LoVo (cell line): ENCODE measurements around the gene UNCX.

Experiments
- DNase-seq: peaks from one replicate; pipeline ENCODE4 v3.0.0-alpha.2; 2016; ENCODE audit warnings: low spot score

UNCX gene

DNA sequence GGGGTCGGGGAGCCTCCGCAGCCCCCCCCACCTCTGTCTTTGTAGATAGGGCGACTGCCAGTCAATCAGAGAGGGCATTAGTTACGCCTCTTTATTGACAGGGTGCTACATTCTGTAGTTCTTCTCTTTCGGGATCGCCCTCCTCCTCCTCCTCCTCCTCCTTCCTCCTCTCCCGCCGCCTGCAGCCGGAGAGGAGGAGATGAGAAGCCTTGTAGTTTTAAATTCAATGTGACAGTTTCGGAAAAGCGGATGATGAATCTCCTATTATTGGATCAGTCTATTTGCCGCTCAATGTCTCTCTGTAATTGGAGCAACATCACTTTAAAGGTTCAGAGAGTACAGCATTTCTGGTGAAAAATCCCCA is 587 bp upstream of the UNCX start:
- no peak for DNase-seq

DNA sequence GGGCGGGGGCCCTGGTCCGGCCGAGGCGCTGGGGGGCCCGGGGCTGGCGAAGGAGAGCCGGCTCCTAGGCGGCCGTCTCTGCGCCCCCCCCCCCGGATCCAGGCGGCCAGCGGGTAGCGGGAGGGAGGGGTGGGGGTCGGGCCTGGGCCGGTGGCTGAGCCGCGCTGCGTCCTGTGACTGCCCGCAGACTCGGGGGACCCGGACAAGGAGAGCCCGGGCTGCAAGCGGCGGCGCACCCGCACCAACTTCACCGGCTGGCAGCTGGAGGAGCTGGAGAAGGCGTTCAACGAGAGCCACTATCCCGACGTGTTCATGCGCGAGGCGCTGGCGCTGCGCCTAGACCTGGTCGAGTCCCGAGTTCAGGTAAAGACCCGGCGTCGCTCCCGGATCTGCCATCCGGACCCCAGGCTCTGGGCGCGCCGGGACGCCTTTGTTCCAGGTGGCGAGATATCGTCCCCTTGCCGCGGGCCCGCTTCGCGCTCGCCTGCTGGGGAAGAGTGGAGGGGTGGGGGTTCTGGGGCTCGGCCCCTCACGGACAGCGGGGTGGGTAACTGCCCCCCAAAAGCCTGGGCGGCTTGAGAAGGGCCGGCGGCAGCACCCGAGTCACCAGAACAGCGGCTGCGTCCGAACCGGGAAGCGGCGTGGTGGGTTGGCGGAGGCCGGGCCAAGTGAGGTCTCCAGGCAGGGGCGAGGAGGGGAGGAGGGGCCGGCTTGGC is 819 bp downstream of the UNCX start:
- DNase-seq, result no peak

DNA sequence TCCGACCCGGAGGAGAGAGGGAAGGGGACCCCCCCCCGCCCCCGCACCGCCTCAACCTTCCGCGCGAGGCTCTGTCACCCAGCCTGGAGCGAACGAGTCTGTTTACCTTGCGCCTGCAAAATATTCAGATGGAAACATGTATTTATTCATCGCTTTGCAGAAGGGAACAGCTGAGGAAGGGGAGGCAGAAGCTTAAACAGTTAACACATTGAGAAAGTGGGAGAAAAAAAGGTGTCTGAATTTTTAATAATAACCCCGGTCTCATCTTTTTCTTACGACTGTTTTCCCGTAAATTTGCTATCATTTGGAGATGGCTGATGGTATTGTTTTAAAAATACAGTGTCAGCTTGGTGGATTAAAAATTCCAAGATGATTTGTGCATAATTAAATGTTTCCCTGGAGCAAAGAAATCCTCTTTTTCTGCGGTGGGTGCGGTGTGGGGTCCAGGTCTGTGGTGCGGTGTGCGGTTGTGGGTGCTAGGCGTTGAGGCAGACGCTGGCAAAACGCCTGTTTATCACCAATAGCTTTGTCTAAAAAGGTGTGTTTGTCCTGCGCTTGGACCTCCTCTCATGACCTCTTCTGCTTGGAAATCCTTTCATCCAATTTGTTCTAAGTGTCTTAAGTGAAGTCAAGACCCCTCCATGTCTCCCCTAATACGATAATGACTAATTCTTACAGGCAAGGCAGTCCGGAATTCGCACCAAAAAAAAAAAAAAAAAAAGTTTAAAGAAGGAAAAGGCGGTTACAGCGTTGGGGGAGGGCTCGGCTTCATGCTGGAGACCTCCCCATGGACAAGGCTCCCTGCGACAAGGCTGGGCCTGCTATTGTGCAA is 1.6 kb downstream of the UNCX start:
- no peak for DNase-seq

DNA sequence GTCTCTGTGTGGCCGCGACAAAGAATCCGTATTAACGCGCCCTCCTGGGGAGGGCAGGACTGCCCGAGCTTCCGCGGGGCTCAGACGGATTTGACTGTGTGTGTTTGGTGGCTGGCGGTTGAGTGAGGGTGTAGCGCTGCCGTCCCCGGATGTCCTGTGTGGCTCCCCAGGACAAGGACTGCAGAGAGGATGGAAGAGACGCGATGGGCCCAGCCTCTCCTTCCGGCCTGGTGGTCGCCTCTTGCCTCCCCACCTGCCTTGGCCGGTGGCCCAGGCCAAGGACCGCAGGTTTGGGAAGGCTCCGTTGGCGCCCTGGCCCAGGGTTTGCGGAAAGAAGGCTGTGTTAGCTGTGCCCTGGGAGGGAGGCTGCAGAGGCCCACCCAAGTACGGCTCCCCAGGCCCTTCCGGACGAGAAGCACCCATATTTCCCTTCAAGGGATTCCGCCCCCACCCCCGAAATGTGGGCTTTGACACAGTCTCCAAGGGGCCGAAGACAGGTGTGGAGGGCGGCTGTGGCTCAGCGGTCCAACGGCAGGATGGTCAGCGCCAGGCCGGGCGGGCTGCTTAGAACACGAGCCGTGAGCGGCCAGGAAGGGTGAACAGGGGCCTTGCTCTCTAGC is 2.3 kb downstream of the UNCX start:
- DNase-seq, result no peak

DNA sequence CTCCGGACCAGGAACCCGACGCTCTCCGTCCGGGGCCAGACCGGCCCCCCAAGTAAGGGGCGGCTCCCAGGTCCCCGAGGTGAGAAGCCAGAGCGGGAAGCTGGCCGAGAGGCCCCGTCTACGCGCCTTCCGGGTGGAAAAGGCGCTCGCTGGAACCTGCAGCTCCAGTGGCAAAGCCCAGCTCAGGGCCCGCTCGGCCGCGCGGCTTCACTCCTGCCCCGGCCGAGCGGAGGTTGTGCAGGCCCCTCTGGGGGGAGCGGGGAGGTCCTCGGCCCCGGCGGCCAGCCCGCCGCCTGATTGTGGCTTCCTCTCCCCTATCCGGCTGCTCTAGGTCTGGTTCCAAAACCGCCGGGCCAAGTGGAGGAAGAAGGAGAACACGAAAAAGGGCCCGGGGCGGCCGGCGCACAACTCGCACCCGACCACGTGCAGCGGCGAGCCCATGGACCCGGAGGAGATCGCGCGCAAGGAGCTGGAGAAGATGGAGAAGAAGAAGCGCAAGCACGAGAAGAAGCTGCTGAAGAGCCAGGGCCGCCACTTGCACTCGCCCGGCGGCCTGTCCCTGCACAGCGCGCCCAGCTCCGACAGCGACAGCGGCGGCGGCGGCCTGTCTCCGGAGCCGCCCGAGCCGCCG is 2.9 kb downstream of the UNCX start:
- no peak for DNase-seq

DNA sequence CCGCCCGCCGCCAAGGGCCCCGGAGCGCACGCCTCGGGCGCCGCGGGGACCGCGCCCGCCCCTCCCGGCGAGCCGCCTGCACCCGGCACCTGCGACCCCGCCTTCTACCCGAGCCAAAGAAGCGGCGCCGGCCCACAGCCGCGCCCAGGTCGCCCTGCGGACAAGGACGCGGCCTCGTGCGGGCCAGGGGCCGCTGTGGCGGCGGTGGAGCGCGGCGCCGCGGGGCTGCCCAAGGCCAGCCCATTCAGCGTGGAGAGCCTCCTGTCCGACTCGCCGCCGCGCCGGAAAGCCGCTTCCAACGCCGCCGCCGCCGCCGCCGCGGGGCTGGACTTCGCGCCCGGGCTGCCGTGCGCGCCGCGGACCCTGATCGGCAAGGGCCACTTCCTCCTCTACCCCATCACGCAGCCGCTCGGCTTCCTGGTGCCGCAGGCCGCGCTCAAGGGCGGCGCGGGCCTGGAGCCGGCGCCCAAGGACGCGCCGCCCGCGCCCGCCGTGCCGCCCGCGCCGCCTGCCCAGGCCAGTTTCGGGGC is 3.5 kb downstream of the UNCX start:
- DNase-seq, result no peak

DNA sequence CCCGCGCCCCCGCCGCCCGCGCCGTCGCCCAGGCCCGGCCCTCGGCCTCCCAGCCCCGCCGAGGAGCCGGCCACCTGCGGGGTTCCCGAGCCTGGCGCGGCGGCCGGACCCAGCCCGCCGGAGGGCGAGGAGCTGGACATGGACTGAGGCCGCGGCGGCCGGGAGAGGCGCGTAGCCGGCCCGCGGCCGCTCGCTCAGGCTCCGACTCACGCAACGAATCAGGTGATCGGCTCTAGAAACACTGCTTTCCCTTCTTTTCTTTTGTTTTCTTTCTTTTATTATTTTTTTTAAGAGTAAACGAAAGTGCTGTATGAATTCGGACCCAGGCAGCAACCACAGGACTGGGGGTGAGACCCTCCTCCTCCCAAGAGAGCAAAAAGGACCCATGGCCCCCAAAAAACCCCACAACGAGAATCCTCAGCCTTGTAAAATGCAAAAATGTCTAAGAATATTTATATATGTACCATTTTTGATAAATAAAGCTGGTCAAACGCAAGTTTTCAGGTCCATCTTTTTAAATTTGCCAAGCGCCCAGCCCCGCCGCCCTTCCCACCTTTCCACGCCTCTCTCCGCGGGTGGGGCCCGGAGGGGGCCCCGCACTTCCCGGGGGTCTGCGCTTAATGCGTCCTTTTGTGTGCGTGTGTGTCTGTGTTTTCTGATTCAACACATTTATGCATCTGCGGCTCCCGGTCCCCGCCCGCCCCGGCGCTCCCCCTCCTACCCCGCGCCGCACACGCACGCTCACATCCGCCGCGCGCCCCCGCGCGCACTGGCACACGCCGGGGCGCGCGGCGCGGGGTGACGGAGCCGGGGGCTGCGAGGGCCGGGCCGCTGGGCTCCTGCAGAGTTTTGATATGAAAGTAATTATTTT is 4.4 kb downstream of the UNCX start:
- DNase-seq, result no peak

DNA sequence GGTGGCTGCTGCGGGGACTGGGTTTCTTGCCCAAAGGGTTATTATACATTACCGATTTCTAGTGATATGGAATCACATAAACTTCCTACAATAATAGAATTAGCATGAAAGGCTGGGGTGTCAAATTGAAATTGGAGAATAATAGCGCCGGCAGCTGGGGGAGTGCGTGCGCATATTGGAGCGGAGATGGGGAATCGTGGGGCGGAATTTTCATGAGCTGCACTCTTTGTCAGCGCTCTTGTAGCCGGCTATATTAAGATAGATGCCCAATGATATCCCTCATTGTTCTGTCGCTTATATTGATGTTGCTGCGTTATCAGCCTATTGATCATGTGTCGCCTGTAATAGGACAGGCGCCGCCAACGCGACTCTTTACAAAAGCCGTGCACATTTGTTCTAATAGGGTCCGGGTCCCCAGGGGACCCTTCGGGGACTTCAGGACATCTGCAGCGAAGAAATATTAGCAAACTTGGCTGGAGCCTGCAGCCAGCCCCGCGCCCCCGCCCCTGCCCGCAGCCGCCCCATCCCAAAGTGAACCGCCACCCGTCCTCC is 5.1 kb downstream of the UNCX start:
- no peak for DNase-seq

DNA sequence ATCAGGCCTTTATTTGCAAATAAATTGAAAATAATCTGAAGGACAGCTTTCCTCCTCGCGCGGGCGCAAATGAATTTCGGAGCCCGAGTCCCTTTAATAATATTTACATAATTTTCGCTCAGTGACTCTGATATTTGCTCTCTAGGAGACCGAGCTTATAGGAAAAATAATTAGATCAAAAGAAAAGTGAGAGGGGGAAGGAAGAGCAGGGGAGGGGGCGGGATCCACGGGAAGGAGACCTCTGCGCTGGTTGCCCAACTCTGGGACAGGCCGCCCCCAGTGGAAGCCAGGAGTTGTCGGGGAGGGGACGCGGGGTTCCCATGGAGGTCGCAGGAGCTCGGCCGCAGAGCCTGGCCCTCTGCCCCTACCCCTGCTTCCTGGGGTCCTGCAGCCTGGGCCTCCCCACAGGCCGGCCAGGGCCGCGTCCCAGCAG is 5.8 kb downstream of the UNCX start:
- no peak for DNase-seq

DNA sequence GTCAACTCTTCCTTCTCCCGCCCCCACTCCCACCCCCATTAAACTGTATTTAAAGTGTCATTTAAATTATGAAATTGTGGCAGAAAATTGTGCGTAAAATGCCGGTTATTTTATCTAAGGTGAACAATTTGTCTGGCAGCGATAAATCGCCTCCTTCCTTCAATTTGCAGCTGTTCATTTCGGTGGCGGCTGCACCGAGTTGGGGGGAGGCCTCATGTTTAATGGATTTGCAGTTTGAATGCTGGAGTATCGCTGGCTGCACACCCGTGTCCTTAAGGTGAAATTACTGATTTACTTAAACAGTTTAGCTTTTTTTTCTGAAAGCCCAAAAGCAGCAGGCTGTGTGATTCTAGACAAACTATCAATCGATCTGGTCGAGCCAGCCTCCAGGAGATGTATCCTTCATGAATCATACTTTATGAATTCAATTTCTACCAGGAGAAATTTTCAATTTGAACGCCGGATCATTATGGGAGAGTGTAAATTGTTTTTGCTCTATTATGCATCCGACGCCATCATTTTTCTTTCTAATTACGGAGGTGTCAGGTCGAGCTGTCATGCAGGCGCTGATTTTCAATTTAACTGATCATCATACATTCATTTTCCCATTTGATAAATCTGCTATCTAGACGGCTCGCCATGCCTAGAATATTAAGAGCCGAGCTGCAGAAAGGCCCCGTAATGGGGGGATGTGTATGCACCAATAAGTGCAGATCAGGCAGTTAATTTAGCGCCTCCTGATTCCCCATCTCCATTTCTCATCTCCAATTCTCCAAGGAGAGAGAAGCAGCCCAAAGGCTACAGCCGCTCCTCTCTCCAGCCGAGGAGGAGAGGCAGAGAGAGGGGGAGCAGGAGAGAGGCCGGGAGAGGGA is 6.5 kb downstream of the UNCX start:
- no peak for DNase-seq

DNA sequence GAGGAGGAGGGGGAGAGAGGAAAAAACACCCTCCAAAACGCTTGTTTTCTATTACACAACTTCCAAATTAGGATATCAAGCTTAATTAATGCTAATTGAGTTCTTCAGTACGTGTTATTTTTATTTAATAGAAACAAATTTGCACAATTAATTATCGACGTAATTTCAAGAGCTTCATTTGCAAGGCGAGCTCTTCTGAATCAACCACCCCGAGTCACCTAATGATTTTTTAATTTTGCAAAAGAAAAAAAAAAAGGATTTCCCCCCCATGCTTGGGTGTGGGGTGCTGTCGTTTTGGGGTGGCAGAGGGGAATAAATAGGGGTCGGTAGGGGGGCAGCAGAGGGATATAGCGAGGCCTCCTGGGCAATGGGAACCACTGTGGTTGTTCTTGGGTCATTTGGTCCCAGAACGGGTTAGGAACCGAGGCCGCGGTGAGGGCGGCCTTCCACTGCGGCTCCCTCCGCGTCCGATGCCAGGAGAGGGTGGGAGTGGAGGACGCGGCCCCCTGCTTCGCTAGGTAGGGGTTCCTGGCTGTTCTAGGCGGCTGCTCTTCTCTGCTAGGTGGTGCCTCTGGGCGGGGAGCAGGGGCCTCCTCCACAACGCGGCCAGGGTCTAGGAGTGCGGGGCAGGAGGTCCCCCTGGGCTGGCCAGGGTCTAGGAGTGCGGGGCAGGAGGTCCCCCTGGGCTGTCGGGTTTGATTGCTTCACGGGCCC is 7.3 kb downstream of the UNCX start:
- no peak for DNase-seq

DNA sequence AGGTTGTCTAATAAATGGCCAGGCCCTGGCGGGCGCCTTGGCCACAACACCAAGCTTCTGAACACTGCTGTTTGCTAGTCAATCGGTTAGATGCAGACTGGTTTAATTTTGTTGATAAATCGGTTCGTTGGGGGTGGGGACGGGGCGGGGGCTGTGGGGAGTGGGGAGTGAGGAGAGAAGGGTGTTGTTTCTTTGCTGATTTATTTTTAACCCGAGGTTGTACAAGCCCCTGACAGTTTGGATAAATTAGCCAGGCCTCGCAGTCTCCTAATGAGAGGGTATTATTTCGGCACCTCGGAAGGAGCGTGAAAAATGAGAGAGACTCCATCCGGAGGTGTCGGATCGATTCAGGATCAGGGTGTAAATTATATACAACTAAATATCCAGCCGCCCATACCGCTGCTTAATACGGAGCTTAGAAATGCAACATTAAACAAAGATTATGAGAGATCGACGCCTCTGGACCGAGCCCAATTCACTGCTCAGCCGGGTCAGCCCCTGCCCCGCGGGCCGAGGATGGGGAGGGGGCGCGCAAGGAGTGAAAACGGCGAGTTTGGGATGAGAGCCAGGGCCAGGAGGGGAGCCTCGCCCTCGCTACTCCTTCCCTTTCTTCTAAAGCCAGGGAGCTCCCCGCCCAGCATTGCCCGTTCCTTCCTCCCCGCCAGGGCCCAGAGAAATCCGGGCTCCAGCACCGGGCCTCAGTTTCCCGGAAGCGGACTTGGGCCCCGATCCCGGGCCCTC is 8.0 kb downstream of the UNCX start:
- DNase-seq, result no peak

DNA sequence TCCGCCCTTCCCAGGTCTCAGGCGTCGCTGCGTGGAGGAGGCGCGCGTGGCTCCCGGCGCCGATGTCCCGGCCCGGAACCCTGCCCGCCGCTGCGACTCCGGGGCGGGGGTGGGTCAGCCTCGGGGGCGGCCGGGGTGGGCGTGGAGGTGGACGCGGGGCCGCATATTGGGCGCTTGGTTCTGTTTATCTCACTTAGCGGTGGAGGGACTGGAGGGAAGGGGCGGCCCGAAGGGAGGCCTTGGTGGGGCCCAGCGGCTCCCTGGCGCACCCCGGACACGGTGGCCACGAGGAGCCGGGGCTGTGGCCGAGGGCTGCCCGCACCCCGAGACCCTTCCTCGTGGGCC is 8.6 kb downstream of the UNCX start:
- DNase-seq, result no peak

DNA sequence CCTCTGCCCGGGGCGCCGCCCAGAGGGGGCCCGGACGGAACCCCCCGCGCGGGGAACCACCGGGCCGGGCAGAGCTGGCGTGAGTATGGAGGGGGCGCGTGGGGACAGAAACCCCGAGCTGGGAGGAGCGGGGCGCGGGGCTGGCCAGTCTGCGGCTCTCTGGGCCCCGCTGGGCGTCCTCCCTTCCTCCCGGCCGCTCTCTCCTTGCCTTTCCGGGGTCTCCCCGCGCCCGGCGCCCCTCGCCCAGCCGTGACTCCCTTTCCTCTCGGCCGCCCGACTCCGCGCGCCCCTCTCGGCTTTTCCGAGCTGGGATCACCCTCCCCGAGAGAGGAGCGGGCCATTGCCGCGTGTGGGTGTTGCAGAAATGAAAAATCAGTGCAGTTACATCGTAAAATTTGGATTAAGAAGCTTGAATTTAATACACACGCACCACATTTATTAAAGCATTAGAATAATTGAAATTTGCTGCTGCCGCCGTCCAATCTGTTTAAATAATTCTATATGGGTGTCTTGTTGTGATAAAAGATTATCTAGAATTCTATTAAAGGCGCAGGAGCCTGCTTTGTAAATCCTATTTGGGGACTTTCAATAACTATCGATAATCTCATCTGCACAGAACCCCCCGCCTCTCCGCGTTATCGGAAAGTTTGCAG is 9.1 kb downstream of the UNCX start:
- no peak for DNase-seq

DNA sequence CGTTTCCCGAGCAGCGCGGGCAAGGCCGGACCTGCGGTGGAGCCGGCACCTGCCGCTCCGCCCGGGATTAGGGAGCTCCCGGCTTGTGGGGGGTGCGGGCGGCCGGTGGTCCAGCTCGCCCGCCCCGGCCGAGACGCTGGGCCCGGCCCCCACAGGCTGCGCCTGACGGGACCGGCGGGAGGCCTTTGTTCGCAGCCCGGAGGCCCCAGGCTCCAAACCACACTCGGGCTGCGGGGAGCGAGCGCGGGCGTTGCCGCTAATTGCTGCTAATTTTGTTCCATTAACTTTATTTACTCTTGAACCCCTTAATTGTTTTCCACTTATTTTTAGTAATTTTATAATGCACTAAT is 9.6 kb downstream of the UNCX start:
- no peak for DNase-seq

DNA sequence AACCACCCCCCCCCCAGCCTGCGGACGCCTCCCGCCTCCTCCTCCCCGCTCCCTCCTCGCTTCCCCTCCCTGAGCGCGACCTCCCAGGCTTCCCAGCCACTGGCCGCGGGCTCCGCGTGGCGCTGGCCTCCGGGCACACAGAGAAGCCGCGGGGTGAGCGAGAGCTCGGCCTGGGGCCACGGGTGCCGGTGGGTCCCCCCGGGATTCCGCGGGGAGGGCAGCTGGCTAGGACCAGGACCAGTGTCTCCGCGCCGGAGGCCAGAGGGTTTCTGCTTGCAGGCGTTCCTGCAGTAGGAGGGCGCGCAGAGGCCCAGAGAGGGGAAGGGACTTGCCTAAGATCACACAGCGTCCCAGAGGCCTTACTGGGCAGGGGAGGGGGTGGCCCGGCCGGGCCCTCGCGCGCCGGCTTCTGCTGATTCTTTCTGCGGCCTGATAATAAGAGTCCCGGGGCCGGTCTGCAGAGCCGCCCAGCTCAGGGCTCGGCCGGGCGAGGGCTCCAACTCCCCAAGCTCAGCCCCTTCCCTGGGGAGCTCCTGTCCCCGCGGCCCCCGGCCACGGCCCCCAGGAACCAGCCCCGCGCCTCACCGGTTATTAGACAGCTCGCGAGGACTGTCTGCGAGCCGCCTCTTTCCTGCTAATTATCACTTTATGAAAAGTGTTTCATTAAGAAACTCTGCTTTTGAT is 10.1 kb downstream of the UNCX start:
- DNase-seq, result no peak

DNA sequence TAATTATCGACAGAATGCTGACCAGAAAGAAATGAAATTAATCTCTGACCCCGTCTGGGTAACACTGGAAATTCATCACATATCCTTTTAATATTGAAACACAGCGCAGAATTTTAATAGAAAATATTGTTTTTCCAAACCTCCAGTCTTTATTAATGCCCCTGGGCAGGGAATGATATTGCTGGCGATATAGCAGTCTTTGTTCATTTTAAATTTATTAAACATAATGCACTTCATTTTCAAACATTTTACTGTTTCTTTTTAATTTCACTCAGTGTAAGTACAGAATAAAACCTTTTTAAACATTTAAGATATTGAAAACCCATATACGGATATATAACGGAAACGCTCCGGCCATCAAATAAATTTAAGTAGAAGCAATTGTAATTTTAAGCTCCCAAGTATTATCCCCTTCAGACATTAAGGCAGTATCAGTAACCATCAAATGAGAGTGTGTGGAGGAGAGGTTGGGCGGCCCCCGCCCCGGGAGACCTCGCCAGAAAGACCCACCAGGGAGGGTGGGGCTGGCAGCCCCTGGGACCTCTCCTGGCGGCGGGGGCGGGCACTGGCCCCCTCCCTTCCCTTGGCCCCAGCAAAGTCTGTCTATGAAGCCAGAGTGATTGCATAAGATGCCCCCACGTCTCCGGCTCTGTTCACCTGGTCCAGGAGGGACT is 10.8 kb downstream of the UNCX start:
- DNase-seq, result no peak
